Stimulated activated CD8-positive, alpha-beta memory T cell treated with anti-CD3 and anti-CD28 coated beads, Interleukin-4, amount 100 ng/mL, for 48 hours (primary cell): ENCODE measurements around the gene DUSP1.

Experiments used
- DNase-seq: peaks from one replicate; pipeline ENCODE4 v3.0.0-alpha.2; 2020

DUSP1 gene

DNA sequence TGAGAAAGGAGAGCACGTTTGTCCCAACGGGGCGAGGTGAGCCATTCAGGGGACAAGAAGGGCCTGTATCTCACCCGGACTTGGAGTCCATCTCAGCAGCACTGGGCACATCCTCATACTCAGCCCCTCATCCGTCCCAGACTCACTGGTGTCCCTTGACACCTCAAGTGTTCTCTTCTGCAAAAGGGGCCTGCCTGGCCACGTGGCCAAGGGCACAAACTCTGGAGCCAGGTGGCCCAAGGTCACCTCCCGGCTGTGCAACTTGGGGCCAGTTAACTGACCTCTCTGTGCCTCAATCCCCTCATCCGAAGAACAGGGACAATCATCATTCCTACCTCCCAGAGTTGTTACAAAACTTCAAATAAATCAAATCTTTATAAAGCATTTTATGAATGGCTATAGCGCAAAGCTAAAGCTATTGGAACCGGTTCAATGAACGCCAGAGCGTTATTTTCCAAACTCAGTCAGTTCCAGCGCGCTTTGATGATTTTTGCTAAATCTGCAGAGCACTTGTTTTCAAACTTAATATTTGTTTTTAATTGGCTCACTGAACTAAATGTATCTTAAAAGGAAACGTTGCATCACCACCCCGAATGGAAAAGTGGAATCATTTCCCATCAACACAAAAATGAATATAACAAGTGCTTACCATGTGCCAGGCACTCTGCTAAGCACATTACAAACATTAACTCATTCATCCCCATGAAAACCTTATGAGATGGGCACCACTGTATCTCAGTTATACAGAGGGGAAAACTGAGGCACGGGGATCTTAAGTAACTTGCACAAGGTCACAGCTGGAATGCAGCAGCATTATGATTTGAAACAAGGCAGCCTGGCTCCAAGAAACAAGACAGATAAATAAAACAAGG, 49.3 kb downstream of the DUSP1 start:
- DNase-seq = no peak

DNA sequence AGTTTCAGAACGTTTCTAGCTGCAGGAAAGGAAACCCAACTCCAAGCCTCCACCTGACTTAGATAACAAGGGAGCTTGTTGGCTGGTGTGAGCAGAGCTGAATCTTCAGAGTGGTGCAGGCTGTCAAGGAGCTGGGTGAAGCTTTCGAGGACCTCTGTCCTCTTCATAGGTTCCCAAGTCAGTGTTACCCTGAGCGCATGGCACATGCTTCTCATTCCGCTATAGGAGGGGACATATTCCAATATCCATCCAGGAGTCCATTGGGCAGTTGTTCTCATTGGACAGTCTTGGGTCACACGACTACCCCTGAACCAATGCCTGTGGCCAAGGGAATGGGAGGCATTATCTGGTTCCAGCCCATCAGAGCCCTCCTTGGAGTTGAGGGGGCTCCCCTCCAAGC, 50.3 kb downstream of the DUSP1 start:
- no peak for DNase-seq

DNA sequence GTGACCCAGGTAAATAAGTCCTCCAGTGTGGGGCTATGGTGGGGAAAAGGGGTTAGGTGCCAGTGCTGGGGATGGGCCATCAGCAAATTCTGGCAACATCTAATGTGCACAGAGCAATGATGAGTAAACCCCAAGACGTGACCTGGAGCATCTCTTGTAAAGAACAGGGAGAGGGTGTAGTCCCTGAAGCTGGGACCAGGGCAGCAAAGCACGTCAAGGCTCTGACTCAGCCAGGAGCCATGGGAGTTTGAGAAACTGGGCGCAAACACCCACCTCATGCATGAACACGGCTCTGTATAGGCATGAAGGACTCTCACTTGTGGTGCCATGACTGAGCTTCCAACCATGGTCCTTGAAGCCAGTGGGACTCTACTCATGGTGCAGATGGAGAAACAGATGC, 51.8 kb downstream of the DUSP1 start:
- no peak for DNase-seq

DNA sequence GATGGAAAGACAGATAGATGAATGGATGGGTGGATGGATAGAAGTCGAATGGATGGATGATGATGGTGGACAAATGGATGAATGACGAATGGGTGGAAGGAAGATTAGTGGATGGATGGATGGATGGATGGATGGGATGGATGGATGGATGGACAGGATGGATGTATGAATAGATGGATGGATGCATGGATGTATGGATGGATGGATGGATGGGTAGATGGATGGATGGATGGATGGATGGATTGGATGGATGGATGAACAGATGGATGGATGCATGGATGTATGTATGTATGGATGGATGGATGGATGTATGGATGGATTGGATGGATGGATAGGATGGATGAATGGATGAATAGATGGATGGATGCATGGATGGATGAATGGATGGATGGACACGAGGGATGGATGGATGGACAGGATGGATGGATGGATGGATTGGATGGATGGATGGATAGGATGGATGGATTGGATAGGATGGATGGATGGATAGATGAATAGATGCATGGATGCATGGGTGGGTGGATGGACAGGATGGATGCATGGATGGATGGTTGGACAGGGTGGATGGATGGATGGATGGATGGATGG, 52.4 kb downstream of the DUSP1 start:
- no peak for DNase-seq
